ENCODE measurements around the gene RAB1A.
A peak's percentile ranks its signal among the peaks of the same experiment; 100 is the strongest.

RAB1A gene

DNA sequence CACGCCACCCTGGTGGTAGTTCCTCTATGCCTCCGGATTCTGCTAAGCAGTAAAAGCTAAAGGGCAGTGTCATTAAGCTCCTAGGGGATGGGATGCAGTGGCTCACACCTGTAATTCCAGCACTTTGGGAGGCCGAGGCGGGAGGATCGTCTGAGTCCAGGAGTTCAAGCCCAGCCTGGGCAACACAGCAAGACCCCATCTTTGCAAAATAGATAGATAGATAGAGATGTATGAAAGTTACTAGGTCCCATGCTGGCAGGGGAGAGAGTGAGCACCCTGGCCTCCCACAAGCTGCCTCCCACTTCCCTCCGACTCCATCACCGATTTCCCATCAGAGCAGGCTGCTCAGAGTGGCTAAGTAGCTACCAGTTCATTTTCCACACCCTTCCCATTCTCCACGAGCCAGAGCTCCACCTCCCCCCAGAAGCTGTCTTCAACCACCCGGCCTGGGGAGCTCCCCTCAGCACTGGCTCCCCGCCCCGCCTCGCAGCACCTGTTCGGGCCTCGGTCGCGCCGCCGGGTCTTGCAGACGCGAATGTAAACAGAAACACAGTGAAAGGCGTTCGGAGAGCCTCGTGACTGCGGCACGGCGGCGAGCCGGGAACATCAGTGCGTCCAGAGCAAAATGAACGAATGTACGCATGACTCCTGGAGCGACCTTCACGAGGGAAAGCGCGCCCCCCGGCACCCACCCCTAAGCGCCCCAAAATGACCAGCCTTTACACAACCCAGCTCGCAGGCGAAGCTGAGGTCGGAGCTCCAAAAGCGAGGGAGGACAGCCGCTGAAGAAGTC lies 74.3 kb downstream of the RAB1A start:
- Mint-ChIP-seq H3K4me3 (peak overlapping the region; percentile 99), H3K9me3 (peaks cover 0 to 4% of the 10 kb centered on the region in 2 donors), H3K4me1 (peaks cover 49 to 77% of the 10 kb centered on the region in 2 donors), H3K27me3 (no peaks in the 10 kb centered on the region), H3K27ac (peak overlapping the region; percentile 97), H3K36me3 (peaks cover 24 to 30% of the 10 kb centered on the region in 2 donors)
- ATAC-seq (replicated peaks) (peak; percentile 39 to 45), DNase-seq (no peak)

- Mint-ChIP-seq H3K36me3 (peaks cover 24 to 30% of the 10 kb centered on the region in 2 donors), H3K4me1 (peaks cover 49 to 78% of the 10 kb centered on the region in 2 donors), H3K27me3 (no peaks in the 10 kb centered on the region), H3K4me3 (peak overlapping the region; percentile 99), H3K27ac (peak overlapping the region; percentile 97), H3K9me3 (peaks cover 0 to 4% of the 10 kb centered on the region in 2 donors)
- ATAC-seq (replicated peaks) (no peak), DNase-seq (no peak)
Measured at GRCh38 chr2:65054749-65055421, 75.0 kb downstream of the RAB1A start.

- no peaks in the 10 kb centered on the region for H3K27me3 Mint-ChIP-seq
- H3K27ac Mint-ChIP-seq: peak overlapping the region; percentile 97
- H3K4me1 Mint-ChIP-seq: peaks cover 46 to 65% of the 10 kb centered on the region in 2 donors
- peaks cover 5 to 7% of the 10 kb centered on the region in 2 donors for H3K9me3 Mint-ChIP-seq
- H3K36me3 Mint-ChIP-seq: peaks cover 34 to 40% of the 10 kb centered on the region in 2 donors
- H3K4me3 Mint-ChIP-seq: peak overlapping the region; percentile 99
- ATAC-seq (replicated peaks): peak; percentile 70 to 73
- DNase-seq: peak; percentile 71
Measured at GRCh38 chr2:65053199-65053598, 76.7 kb downstream of the RAB1A start.

- H3K9me3 Mint-ChIP-seq: peaks cover 5 to 7% of the 10 kb centered on the region in 2 donors
- H3K4me3 Mint-ChIP-seq: no peak overlapping the region
- ATAC-seq (replicated peaks): no peak
- peaks cover 37 to 70% of the 10 kb centered on the region in 2 donors for H3K4me1 Mint-ChIP-seq
- H3K27ac Mint-ChIP-seq: no peak overlapping the region
- DNase-seq: no peak
- no peaks in the 10 kb centered on the region for H3K27me3 Mint-ChIP-seq
- peaks cover 49 to 61% of the 10 kb centered on the region in 2 donors for H3K36me3 Mint-ChIP-seq
Measured at GRCh38 chr2:65050931-65051330, 79.0 kb downstream of the RAB1A start.

DNA sequence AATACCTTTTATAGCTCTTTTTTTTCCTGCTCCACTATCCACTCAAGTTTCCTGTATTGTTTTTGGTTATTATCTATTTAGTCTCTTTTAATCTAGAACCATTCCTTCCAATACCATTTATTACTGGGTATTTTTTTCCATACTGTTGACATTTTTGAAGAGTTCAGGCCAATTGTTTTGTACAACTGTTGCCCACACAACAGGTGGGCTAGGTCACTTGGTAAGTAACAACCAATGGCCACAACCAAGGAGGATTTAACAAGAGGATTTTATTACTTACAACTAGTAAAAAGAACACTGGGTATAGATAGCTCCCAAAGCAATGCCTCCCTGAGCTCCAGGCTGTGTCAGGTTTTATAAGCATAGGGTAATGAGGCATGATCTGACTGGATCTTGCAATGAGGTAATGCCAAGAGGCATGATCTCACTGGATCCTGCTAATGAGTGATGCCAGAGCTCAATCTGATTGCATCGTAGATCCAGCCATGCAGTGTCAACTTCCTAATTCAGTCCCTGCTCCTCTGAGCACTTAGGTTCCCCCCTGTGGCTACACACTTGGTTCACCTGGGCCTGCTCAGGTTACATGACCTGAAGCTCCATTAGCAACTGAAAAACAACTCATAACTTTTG lies 80.8 kb downstream of the RAB1A start:
- Mint-ChIP-seq H3K9me3 (peaks cover 15% of the 10 kb centered on the region in 2 donors), H3K27ac (no peak overlapping the region), H3K36me3 (peaks cover 60 to 75% of the 10 kb centered on the region in 2 donors), H3K4me3 (no peak overlapping the region), H3K27me3 (no peaks in the 10 kb centered on the region), H3K4me1 (peaks cover 31 to 61% of the 10 kb centered on the region in 2 donors)
- DNase-seq (no peak), ATAC-seq (replicated peaks) (no peak)

GRCh38 chr2:65046633-65047407 lies 83.1 kb downstream of the RAB1A start:
- DNase-seq (no peak), ATAC-seq (replicated peaks) (no peak)
- peaks cover 65 to 74% of the 10 kb centered on the region in 2 donors for H3K36me3 Mint-ChIP-seq
- no peak overlapping the region for H3K27ac Mint-ChIP-seq
- no peaks in the 10 kb centered on the region for H3K27me3 Mint-ChIP-seq
- H3K9me3 Mint-ChIP-seq: peaks cover 18 to 21% of the 10 kb centered on the region in 2 donors
- H3K4me1 Mint-ChIP-seq: peaks cover 20 to 44% of the 10 kb centered on the region in 2 donors
- H3K4me3 Mint-ChIP-seq: no peak overlapping the region

DNA sequence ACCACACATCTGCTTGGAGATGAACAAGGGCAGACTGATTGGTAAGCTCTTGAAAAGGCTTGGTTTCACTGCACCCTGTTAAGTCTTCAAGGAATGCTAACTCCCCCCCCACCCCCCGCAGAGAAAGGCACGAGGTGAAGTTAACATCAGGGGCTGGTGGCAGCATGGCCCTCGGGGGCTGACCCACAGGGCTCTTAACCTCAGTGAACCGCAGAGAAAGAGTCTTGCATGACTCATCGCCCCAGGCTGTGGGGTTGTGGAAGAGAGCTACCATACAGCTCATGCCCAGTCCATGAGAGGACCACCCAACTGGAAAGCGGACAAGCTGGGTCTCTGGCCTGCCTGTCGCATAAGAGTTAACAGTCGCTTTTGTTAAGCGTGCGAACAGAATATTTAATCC lies 84.3 kb downstream of the RAB1A start:
- Mint-ChIP-seq H3K36me3 (peaks cover 66 to 68% of the 10 kb centered on the region in 2 donors), H3K4me3 (no peak overlapping the region), H3K9me3 (peaks cover 15 to 21% of the 10 kb centered on the region in 2 donors), H3K27me3 (no peaks in the 10 kb centered on the region), H3K4me1 (peaks cover 17 to 45% of the 10 kb centered on the region in 2 donors), H3K27ac (no peak overlapping the region)
- ATAC-seq (replicated peaks): no peak
- DNase-seq: no peak

DNA sequence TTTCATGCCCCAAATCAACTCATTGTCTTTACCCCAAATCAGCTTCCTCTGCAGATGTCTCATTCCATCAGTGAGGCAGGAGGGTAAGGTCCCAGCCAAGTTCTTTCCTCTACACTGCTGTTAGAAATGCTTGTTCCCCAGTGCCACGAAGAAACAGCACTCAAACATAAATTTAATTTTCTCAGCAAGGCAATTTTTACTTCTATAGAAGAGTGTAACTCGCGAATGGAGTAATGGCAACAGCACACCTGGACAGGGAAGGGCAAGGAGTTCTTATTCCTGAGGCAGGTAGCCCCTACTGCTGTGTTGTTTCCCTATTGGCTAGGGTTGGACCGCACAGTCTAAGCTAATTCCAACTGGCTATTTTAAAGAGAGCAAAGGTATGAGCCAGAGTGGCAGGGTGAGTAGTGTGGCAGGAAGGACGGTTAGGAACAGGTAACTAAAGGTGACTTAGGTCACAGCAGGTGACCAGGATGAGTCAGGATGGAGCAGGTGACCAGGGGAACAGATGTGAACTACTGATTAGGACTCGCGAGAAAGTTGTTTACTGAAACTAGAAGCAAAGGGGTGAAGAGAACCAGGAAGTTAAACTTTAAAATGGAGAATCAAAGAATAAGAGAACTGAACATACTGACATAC lies 85.7 kb downstream of the RAB1A start:
- Mint-ChIP-seq H3K27ac (no peak overlapping the region), H3K36me3 (peaks cover 77 to 82% of the 10 kb centered on the region in 2 donors), H3K9me3 (peaks cover 15 to 21% of the 10 kb centered on the region in 2 donors), H3K4me1 (peaks cover 27 to 56% of the 10 kb centered on the region in 2 donors), H3K27me3 (no peaks in the 10 kb centered on the region), H3K4me3 (no peak overlapping the region)
- no peak for ATAC-seq (replicated peaks)
- no peak for DNase-seq

GRCh38 chr2:65043001-65043400 lies 86.9 kb downstream of the RAB1A start:
- Mint-ChIP-seq H3K27me3 (no peaks in the 10 kb centered on the region), H3K9me3 (peaks cover 12 to 16% of the 10 kb centered on the region in 2 donors), H3K27ac (peak overlapping the region; percentile 37), H3K36me3 (peaks cover 74 to 79% of the 10 kb centered on the region in 2 donors), H3K4me1 (peaks cover 27 to 58% of the 10 kb centered on the region in 2 donors), H3K4me3 (no peak overlapping the region)
- DNase-seq (no peak), ATAC-seq (replicated peaks) (no peak)

GRCh38 chr2:65040400-65041261 lies 89.3 kb downstream of the RAB1A start:
- Mint-ChIP-seq H3K9me3 (peaks cover 12 to 16% of the 10 kb centered on the region in 2 donors), H3K4me3 (peak overlapping the region; percentile 27 to 49), H3K27me3 (no peaks in the 10 kb centered on the region), H3K36me3 (peaks cover 67 to 73% of the 10 kb centered on the region in 2 donors), H3K4me1 (peaks cover 33 to 52% of the 10 kb centered on the region in 2 donors), H3K27ac (peak overlapping the region; percentile 65)
- peak; percentile 87 to 88 for ATAC-seq (replicated peaks)
- peak; percentile 67 for DNase-seq

DNA sequence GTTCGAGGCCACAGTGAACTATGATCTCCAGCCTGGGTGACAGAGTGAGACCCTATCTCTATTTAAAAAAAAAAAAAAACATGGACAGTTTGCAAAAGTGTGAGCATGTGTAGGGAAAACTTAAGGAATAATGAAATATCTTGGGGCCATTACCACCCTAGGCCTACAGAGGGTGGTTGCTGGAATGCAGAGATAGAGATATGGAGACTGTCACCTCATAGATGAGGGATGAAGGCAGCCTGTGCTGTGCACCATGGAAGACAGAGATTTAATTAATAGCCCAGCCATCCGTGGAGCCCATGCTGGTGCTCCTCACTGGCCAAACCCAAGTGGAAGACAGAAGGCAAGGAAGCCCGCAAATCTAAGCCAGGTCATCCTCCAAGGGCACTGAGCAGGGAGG lies 90.3 kb downstream of the RAB1A start:
- Mint-ChIP-seq H3K4me1 (peaks cover 29 to 49% of the 10 kb centered on the region in 2 donors), H3K9me3 (peaks cover 8 to 11% of the 10 kb centered on the region in 2 donors)

GRCh38 chr2:65037178-65037577 lies 92.7 kb downstream of the RAB1A start:
- H3K4me3 Mint-ChIP-seq: no peak overlapping the region
- no peaks in the 10 kb centered on the region for H3K9me3 Mint-ChIP-seq
- no peaks in the 10 kb centered on the region for H3K27me3 Mint-ChIP-seq
- peaks cover 29 to 55% of the 10 kb centered on the region in 2 donors for H3K4me1 Mint-ChIP-seq
- peaks cover 49 to 54% of the 10 kb centered on the region in 2 donors for H3K36me3 Mint-ChIP-seq
- DNase-seq (no peak), ATAC-seq (replicated peaks) (no peak)
- no peak overlapping the region for H3K27ac Mint-ChIP-seq

More for the DNA sequence above, 90.3 kb downstream of the RAB1A start:
- ATAC-seq (replicated peaks): no peak
- no peak overlapping the region for H3K4me3 Mint-ChIP-seq
- peaks cover 60 to 66% of the 10 kb centered on the region in 2 donors for H3K36me3 Mint-ChIP-seq
- DNase-seq: no peak
- no peaks in the 10 kb centered on the region for H3K27me3 Mint-ChIP-seq
- peak overlapping the region; percentile 6 for H3K27ac Mint-ChIP-seq

All from stimulated activated naive B cell treated with anti-CD40 and anti-IgM and Interleukin-4, amounts not matched to agents 10 μg/mL and 1 μg/mL and 100 μg/mL, for 72 hours (primary cell).